Mesodermal cell (in vitro differentiated cells): ENCODE results near the gene KRTAP10-9.
"Not testable (repeated sequence)": the region's sequence is repeated elsewhere in the genome, so short reads cannot be mapped to it uniquely, and the experiment has no call there.

Experiments
- H3K27ac ChIP-seq: 2 replicates; pipeline ENCODE4 v1.7.0; 2013; ENCODE audit warnings: mild to moderate bottlenecking, low read depth, low read length, moderate library complexity; ENCODE audit not compliant: severe bottlenecking
- H3K36me3 ChIP-seq: 2 replicates; pipeline ENCODE4 v1.7.1; 2013; ENCODE audit warnings: mild to moderate bottlenecking, low read length, moderate library complexity; ENCODE audit not compliant: control insufficient read depth, insufficient read depth
- H3K4me1 ChIP-seq: one replicate; pipeline ENCODE4 v1.7.1; 2013; ENCODE audit warnings: mild to moderate bottlenecking, low read length; ENCODE audit not compliant: insufficient read depth, control insufficient read depth, poor library complexity, severe bottlenecking
- H3K4me3 ChIP-seq: 2 replicates; pipeline ENCODE4 v1.7.0; 2013; ENCODE audit warnings: low read length, control low read depth, mild to moderate bottlenecking; ENCODE audit not compliant: insufficient read depth, poor library complexity, severe bottlenecking; ENCODE audit errors: extremely low read depth
- H3K9me3 ChIP-seq: 2 replicates; pipeline ENCODE4 v1.7.1; 2013; ENCODE audit warnings: mild to moderate bottlenecking, low read length, moderate library complexity; ENCODE audit not compliant: control insufficient read depth
- whole genome bisulfite sequencing, 2 experiments: methylation state at CpG; one replicate each; pipeline ENCODE4 v1.1.5; 2013; ENCODE audit warnings: missing lambda C conversion rate in 2 of 2; ENCODE audit not compliant: insufficient coverage in 2 of 2; 5-methylcytosine and 5-hydroxymethylcytosine counted together

Gene KRTAP10-9

DNA sequence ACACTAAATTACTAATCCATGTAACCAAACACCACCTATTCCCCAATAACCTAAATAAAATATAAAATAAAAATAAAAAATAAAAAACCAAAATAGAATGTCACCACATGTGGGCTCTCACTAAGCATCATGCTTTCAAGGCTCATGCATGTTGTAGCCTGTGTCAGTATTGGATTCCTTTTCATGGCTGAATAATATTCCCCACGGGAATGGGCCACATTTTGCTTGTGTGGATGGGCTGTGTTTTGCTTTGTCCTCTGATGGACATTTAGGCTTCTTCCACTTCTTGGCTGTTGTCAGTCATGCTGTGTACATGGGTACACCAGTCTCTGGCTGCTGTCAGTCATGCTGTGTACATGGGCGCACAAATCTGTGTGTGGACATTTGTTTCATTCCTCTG is 37.8 kb upstream of the KRTAP10-9 start:
- peaks cover 9% of the 10 kb centered on the region for H3K4me1 ChIP-seq
- 100% methylated on average over 2 of the region's 2 CpGs for WGBS, 2 experiments

DNA sequence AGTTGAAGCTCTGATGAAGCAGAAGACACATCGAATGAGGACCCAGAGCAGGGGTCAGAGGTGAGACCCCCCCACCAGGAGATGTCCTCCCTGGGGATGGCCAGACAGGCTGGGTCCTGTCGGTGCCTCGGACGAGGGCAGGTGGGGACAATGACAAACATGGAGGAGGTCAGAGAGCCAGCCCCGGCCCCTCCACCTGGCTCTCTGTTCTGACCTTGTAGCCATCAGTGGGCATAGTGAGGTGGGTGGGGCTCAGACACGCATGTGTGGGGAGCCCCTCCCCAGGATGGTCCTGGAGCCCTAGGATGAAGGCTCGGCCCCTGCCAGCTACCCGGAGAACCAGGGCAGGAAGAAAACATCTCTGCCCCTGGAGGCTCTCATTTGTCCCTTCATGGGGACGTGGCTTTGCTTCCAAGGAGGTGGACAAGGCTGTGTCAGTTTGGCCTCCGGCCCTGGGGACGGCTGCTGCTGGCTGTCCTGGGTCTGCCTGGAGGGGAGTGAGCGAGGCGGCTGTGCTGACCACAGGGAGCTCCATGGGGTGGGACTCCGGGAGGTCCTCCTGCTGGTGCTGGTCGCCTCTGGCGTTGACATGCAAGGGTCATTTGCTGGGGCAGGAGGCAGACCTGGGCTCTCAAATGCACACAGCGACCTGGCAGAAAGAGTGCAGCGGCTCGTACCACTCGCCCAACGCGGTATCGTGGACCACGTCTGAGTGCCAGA is 37.1 kb upstream of the KRTAP10-9 start:
- WGBS, 2 experiments, result 93 to 94% methylated on average over 23 to 24 of the region's 24 CpGs
- Histone ChIP-seq H3K27ac (no peak overlapping the region), H3K9me3 (no peaks in the 10 kb centered on the region), H3K4me1 (peaks cover 10% of the 10 kb centered on the region), H3K4me3 (no peak overlapping the region), H3K36me3 (no peaks in the 10 kb centered on the region)

More for the DNA sequence above, 37.8 kb upstream of the KRTAP10-9 start:
- H3K4me3 ChIP-seq, result no peak overlapping the region
- no peak overlapping the region for H3K27ac ChIP-seq
- H3K36me3 ChIP-seq, result no peaks in the 10 kb centered on the region
- no peaks in the 10 kb centered on the region for H3K9me3 ChIP-seq

DNA sequence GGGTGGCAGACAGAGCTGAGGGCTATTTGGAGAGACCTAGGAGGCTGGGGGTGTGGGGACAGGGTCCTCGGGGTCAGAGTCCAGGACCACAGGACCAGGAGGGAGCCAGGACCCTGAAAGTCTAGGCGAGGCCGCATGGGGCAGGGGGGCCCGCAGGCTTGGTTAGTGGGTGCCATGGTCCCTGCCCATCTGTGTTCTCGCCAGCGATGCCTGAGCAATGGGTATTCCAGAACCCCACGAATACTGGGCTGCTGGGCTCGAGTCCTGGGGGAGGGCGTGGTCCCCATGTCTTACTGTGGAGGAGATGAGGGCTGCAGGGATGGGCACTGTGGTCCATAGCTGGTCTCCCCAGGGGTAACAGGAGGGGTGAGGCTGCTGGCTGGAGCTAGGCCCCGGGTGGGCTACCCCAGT is 36.6 kb upstream of the KRTAP10-9 start:
- H3K9me3 ChIP-seq, result no peaks in the 10 kb centered on the region
- WGBS, 2 experiments, result 100% methylated on average over 2 of the region's 10 CpGs; no CpG with 5 or more reads in 1 of the 2 experiments
- no peak overlapping the region for H3K27ac ChIP-seq
- H3K4me1 ChIP-seq, result peaks cover 10% of the 10 kb centered on the region
- no peak overlapping the region for H3K4me3 ChIP-seq
- H3K36me3 ChIP-seq, result no peaks in the 10 kb centered on the region

DNA sequence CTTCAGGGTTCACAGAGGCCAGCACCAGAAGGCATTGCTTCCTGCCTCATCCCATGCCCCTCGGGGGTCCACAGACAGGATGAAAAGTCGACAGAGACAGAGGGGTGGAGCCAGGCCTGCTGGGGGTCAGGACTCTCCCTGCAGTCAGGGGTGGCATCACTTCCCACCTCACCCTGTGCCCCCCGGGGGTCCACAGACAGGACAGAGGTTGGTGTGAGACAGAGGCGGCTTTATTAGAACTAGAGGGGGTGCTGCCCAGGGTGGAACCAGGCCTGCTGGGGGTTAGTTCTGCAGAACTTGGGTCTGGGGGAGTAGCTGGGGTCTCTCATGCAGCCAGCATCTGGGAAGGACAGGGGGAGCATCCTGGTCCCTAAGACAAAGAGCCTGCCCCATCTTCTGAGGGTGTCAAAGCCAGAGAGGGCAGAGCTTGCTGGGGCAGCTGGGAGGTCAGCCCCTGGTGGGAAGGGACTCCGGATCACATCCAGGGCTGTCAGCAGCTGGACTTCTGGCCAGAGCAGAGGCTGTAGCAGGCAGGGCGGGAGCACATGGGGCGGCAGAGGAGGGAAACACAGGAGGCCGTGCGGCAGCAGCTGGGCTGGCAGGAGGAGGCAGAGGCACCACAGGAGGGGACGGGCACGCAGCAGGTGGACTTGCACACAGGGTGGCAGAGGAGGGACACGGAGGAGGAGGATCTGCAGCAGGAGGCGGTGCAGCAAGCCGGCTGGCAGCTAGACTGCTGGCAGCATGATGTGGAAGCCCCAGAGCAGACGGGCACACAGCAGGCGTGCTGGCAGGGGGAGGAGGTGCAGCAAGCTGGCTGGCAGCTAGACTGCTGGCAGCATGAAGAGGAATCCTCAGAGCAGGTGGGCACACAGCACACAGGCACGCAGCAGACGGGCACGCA is 35.7 kb upstream of the KRTAP10-9 start:
- H3K9me3 ChIP-seq, H3K4me3 ChIP-seq, H3K36me3 ChIP-seq, H3K27ac ChIP-seq: not testable (repeated sequence)
- WGBS, 2 experiments, result 86 to 88% methylated on average over 9 to 14 of the region's 19 CpGs
- H3K4me1 ChIP-seq, result peaks cover 10% of the 10 kb centered on the region

DNA sequence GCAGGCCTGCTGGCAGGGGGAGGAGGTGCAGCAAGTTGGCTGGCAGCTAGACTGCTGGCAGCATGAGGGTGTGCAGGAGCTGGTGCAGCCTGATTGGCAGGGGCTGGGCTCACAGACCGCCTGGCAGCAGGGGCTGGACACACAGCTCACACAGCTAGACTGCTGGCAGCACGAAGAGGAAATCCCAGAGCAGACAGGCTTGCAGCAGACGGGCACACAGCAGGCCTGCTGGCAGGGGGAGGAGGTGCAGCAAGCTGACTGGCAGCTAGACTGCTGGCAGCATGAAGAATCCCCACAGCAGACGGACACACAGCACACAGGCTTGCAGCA is 35.1 kb upstream of the KRTAP10-9 start:
- peaks cover 10% of the 10 kb centered on the region for H3K4me1 ChIP-seq
- H3K27ac ChIP-seq, H3K36me3 ChIP-seq, H3K4me3 ChIP-seq, H3K9me3 ChIP-seq: not testable (repeated sequence)
- WGBS, 2 experiments, result no CpG with 5 or more reads among the region's 4 CpGs

DNA sequence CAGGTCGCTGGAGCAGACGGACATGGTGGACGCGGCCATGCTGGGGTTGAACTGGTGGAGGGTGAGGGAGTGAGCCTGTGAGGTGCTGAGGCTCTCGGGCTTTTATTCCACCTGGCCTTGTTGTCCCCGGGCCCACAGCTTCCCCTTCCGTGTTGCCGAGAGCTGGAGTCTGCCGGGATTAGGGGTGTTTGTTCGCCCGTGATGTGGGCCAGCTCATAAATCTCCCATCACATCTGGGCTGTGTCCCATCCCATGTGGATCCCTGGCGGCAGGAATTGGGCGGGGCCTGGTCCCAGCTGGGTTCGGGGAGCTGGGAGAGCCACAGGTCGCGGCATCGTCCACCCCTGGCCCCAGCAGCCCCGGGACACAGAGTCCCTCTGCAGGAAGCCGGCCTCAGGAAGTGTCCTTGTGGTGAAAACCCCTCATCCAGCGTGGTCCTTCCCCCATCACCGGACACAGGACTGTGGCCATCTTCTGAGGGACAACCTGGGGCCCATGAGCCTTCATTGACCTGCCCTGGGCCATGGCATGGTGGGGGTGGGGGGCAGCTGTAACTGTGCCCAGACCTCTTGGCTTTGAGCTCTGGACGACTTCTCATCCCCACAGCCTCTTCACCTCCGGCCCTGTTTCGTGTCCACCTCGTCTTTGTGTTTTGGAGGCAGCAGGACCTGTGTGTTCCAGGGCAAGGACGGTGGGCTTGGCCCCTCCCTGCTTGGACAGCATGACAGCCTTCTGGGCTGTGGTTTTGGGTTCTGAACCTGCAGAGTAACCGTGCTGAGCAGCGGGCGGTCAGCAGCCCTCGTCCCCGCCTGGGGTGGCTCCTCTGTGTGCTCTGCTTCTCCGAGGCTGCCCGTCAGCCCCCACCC is 34.2 kb upstream of the KRTAP10-9 start, which contains the start of gene KRTAP10-6:
Gene KRTAP10-6 (minus strand): TSS at position 60 of the 866 bp plus-strand sequence. CDS start 21 bp downstream, at position 39.
- H3K27ac ChIP-seq, result peak within 1 kb of the TSS; percentile 67
- no peaks in the 10 kb centered on the region for H3K9me3 ChIP-seq
- no peak within 1 kb of the TSS for H3K4me3 ChIP-seq
- 89 to 92% methylated on average over 29 to 32 of the region's 33 CpGs for WGBS, 2 experiments
- peaks cover 10% of the 10 kb centered on the region for H3K4me1 ChIP-seq
- no peaks in the 10 kb centered on the region for H3K36me3 ChIP-seq

DNA sequence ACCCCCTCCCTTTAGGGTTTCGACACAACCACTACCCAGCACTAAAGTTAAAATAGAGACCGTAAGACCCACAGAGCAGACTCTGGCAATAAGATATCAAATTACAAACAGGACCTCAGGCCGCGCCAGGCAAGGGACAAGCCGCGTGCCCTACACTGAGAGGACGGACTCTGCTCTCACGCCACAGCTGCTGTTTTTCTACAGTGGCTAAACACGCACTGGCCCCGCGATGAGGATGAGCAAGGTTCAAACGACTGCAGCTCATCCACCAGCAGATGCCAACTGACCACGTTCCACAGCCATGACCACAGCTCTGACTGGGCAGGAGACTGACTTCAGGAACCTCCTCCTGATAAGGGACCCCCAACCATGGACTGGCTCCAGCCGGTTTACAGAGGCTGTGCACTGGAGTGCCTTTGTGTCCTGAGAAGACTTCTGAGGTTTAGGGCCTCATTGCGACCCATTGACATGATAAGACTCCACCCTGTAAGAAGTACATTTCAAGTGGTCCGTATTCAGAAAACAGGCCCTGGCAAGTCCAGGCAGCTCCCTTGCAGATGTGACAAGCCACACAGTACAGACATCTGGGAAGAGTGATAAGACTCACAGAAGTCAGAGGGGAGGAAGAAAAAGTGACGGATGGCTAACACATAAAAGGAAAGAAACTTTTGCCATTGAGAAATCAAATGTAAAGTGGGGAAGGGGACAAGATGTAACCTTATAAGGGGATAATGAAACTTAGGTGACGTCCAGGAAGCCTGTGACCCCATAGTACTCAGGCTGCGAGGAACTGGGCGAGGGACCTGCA is 33.1 kb upstream of the KRTAP10-9 start:
- H3K4me1 ChIP-seq, result peaks cover 10% of the 10 kb centered on the region
- H3K4me3 ChIP-seq, result no peak overlapping the region
- peaks cover 2% of the 10 kb centered on the region for H3K9me3 ChIP-seq
- peak overlapping the region; percentile 67 for H3K27ac ChIP-seq
- 79 to 82% methylated on average over 19 to 20 of the region's 20 CpGs for WGBS, 2 experiments
- no peaks in the 10 kb centered on the region for H3K36me3 ChIP-seq

DNA sequence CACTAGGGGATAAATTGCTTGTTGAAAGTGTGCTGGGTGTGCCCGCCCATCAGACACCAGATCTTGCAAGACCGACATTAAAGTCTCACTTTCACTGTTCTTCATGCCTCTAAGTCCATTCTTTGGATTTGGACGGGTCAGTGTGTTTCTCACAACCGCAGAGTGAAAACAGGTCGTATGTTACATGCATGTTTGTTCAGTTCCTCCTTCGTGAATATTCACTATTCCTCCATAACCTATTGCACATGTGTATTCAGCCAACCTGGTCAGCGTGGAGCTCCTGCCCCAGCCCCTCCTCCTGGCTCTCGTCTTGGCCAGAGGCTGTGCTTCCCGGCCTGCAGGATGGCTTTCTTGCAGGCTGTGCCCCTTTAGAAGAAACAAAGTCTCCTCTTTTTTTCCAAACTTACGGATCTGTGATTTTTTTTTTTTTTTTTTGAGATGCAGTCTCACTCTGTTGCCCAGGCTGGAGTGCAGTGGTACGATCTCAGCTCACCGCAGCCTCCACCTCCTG is 32.4 kb upstream of the KRTAP10-9 start:
- no peak overlapping the region for H3K4me3 ChIP-seq
- no peaks in the 10 kb centered on the region for H3K36me3 ChIP-seq
- 92 to 95% methylated on average over 7 to 11 of the region's 12 CpGs for WGBS, 2 experiments
- H3K4me1 ChIP-seq, result peaks cover 10% of the 10 kb centered on the region
- H3K9me3 ChIP-seq, result peaks cover 3% of the 10 kb centered on the region
- H3K27ac ChIP-seq, result no peak overlapping the region

DNA sequence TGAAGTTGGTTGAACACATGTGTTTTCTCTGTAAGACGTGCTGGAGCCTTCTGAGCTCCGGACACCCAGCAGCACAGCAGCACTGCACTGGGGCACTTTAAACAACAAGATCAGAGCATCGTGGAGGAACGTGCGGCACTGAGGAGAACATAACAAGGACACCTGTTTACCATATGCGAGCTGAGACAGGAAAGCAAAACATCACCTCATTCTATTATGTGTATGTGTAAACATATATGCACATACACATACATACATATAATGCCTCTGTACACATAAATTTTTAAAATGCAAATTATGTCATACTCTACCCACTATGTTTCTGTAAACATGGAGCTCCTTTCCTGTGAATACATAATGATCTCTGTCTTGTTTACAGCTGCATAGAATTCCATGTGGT is 31.4 kb upstream of the KRTAP10-9 start:
- WGBS, 2 experiments, result 98 to 100% methylated on average over 2 to 5 of the region's 6 CpGs
- no peak overlapping the region for H3K4me3 ChIP-seq
- peaks cover 10% of the 10 kb centered on the region for H3K4me1 ChIP-seq
- H3K9me3 ChIP-seq, result peaks cover 3% of the 10 kb centered on the region
- no peak overlapping the region for H3K27ac ChIP-seq
- no peaks in the 10 kb centered on the region for H3K36me3 ChIP-seq
